ENCODE data around the gene TRIM8.

DNA sequence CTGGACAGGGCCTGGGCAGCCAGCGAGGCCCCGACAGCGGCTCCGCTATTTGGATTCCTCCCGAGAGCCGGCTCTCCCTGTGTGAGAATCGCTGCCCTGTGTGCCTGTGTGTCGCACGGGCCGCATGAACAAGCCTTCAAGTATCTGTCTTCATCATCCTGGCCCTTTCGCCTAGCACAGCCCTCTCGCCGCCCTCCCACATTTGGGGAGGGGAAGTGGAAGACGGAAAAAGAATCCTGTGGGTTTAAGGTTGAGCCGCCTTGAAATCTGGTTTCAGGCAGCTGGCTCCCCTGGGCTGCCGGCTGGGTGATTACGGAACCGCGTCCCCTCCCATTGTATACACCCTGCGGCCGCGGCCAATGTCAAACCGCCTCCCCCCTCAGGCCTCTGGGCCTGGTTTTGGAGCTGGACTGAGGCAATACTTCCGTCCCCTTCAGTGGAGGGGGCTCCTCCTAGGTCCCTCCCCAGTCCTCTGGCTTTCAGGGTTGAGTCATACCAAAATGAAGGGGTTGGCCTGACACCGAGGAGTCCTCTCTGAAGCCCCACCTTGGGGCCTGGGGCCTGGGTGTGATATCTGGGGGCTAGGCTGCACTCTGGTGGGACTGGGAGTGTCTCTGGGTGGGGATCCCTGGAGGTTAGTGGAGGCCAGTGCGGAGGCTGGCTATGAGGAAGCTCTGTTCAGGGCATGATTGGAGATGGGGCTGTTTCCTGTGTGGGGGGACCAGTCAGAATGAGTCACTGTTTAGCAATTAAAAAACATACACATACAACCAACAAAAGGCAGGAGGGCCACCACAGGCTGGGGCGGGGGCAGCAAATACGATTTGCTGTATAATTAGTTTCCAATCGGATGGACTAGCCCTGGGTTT lies 1.7 kb downstream of the TRIM8 start:
- TF ChIP-seq CTCF (conservative IDR thresholded peaks at IDR 0.05; ENCODE audit: low read length) (no peak), EZH2phosphoT487 (IDR thresholded peaks at IDR 0.05; ENCODE audit: borderline replicate concordance) (no peak)

Measured in Loucy (cell line).